ENCODE results near the gene PLA2G10.
"Not testable (repeated sequence)": the region's sequence is repeated elsewhere in the genome, so short reads cannot be mapped to it uniquely, and the experiment has no call there.

The PLA2G10 gene
- total RNA-seq: 0 reads per million in 4 experiments

- not testable (repeated sequence) for DNase-seq
Observed at GRCh38 chr16:14694129-14694528, at the start of gene PLA2G10. PLA2G10 (minus strand) TSS chr16:14694308; CDS start chr16:14694229, 79 bp downstream.

- not testable (repeated sequence) for DNase-seq
Observed at GRCh38 chr16:14742273-14743128, 48.4 kb upstream of the PLA2G10 start, which contains the start of gene NPIPA2. NPIPA2 (plus strand) TSS chr16:14742533; CDS start chr16:14748066, 5,533 bp downstream.

GRCh38 chr16:14741794-14742193 lies 47.7 kb upstream of the PLA2G10 start:
- DNase-seq: not testable (repeated sequence)

GRCh38 chr16:14740832-14741385 lies 46.8 kb upstream of the PLA2G10 start:
- DNase-seq: not testable (repeated sequence)

GRCh38 chr16:14733233-14733632 lies 39.1 kb upstream of the PLA2G10 start:
- not testable (repeated sequence) for DNase-seq

- DNase-seq: not testable (repeated sequence)
Observed at GRCh38 chr16:14703156-14704011, 9.3 kb upstream of the PLA2G10 start, which contains the start of gene NPIPA3. NPIPA3 (plus strand) TSS chr16:14703411; CDS start chr16:14708944, 5,533 bp downstream.

- not testable (repeated sequence) for DNase-seq
Observed at GRCh38 chr16:14702672-14703071, 8.6 kb upstream of the PLA2G10 start.

- DNase-seq: not testable (repeated sequence)
Observed at GRCh38 chr16:14701859-14702258, 7.8 kb upstream of the PLA2G10 start.

GRCh38 chr16:14685870-14686793 lies 8.0 kb downstream of the PLA2G10 start:
- DNase-seq: not testable (repeated sequence)

GRCh38 chr16:14682121-14682520 lies 12.0 kb downstream of the PLA2G10 start:
- DNase-seq: no peak

- no peak for DNase-seq
Observed at GRCh38 chr16:14681115-14681514, 13.0 kb downstream of the PLA2G10 start.

- DNase-seq: not testable (repeated sequence)
Observed at GRCh38 chr16:14680396-14680795, 13.7 kb downstream of the PLA2G10 start.

- no peak for DNase-seq
Observed at GRCh38 chr16:14678748-14679497, 15.2 kb downstream of the PLA2G10 start.

GRCh38 chr16:14677627-14678026 lies 16.5 kb downstream of the PLA2G10 start:
- no peak for DNase-seq

- no peak for DNase-seq
Observed at GRCh38 chr16:14676633-14677032, 17.5 kb downstream of the PLA2G10 start.

GRCh38 chr16:14672403-14672971 lies 21.6 kb downstream of the PLA2G10 start:
- no peak for DNase-seq

GRCh38 chr16:14669776-14670175 lies 24.3 kb downstream of the PLA2G10 start:
- DNase-seq: no peak

GRCh38 chr16:14668556-14669223 lies 25.4 kb downstream of the PLA2G10 start:
- DNase-seq: no peak

- no peak for DNase-seq
Observed at GRCh38 chr16:14667347-14668266, 26.5 kb downstream of the PLA2G10 start.
